Fibroblast of pulmonary artery (primary cell): ENCODE measurements around the gene TRAFD1.

Source experiments
- DNase-seq: peaks from one replicate; pipeline ENCODE4 v3.0.0-alpha.2; 2010; ENCODE audit warnings: low read depth
- H3K4me3 ChIP-seq: replicated peaks from 2 replicates; pipeline ENCODE4 v1.5.1; 2011; ENCODE audit warnings: low read depth, mild to moderate bottlenecking, control low read depth, low read length, moderate library complexity
- TF ChIP-seq, protein P1 (sequence below): IDR thresholded peaks from 2 replicates; pipeline ENCODE4 v1.5.1; 2011; ENCODE audit warnings: mild to moderate bottlenecking, control low read depth, low read length, inconsistent platforms; ENCODE audit errors: missing control alignments

Gene TRAFD1

DNA sequence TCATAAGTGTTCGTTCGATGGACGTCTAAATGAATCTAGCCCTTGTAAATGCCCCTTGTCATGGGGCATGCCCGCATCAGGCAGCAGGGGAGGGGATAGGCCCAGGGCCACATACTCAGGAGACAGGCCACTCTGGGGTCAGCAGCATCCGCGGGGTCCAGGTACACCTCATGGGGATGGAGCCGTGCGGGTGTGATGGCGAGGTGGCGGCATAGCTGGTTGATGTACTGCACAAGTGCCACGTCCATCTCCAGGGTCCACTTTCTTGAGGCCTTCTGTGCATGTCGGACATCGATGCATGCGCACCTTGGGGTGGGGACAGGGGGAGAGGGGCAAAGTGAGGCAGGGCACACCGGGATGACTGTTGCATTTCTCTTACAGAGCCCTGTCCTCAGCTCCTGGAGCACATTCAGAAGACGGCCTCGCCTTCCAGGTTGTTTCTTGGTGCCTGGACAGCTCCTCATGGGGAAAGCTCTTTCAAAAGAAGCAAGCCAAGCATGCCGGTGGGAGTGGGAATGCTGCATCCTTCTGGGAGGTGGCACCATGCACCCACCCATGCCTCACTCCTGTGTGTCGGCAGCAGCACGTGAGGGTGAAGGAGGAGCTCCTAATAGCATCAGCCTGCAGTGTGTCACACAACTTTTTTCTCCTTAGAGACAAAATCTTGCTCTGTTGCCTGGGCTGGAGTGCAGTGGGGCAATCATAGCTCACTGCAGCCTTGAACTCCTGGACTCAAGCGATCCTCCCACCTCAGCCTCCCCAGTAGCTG lies 47.4 kb downstream of the TRAFD1 start:
- DNase-seq: no peak
- TF ChIP-seq, protein P1, sequence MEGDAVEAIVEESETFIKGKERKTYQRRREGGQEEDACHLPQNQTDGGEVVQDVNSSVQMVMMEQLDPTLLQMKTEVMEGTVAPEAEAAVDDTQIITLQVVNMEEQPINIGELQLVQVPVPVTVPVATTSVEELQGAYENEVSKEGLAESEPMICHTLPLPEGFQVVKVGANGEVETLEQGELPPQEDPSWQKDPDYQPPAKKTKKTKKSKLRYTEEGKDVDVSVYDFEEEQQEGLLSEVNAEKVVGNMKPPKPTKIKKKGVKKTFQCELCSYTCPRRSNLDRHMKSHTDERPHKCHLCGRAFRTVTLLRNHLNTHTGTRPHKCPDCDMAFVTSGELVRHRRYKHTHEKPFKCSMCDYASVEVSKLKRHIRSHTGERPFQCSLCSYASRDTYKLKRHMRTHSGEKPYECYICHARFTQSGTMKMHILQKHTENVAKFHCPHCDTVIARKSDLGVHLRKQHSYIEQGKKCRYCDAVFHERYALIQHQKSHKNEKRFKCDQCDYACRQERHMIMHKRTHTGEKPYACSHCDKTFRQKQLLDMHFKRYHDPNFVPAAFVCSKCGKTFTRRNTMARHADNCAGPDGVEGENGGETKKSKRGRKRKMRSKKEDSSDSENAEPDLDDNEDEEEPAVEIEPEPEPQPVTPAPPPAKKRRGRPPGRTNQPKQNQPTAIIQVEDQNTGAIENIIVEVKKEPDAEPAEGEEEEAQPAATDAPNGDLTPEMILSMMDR: no peak
- no peak overlapping the region for H3K4me3 ChIP-seq

DNA sequence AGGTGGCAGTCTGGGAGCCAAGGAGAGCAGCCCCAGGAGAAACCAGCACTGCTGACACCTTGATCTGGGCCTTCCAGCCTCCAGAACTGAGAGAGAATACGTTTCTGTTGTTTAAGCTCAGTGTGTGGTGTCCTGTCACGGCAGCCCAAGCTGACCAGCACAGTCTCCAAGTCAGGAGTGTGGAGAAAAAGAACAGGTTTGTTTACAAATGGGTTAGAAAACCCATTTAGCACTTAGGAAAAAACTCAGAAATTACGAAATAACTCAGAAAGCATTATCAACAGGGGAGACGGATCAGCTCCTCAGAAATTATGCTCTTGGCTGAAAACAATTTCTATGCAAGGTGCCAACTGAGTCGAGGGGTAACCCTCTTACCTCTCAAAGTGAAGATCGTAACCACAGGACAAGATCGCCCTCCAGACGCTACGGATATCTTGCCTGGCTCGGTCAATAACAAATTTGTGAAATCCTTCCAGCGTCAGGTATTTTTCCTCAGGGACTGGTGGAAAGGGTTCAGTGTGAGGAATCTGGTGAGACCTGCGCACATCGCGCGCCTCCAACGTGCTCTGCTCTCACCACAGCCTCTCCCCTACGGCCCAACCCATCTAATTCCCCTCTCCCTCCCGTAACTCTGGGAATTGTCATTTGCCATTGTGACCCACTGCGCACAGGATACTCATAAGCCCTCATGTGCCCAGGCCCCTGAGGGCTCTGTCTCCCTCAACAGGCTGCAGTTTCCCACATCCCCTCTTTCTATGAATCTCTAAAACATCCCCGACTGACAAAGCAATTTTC lies 50.2 kb downstream of the TRAFD1 start:
- no peak for DNase-seq
- H3K4me3 ChIP-seq: no peak overlapping the region
- TF ChIP-seq, protein P1: no peak

DNA sequence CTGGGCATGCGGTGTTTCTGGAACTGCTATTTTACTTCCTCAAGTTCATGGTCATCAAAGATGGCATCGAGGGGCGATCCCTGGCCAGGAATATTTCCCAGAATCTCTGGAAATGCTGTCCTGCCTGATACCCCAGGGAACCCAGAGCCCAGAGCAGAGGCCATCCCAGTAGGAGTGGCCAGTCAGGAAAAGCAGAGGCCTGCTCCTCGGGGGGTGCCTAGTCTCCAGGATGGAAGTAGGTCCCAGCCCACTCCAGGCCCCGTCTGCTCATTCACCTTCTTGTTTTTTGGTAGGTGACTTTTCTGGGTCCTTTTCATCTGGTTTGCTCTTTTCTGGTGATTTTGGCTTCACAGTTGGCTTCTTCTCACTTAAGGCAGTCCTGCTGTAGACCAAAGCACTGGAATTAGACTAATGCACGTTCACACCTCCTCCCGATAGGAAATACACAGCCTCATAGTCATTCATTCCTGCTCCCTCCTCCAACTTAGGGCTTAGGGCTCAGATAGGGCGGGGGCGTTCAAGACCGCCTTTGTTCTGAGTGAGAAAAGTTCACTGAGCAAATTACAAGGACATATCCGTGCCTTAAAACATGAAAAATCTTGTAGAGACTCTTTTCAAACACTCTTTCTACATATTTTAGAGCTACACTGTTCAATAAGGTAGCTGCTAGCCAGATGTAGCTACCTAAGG lies 51.1 kb downstream of the TRAFD1 start:
- TF ChIP-seq, protein P1: no peak
- no peak for DNase-seq
- H3K4me3 ChIP-seq: no peak overlapping the region

DNA sequence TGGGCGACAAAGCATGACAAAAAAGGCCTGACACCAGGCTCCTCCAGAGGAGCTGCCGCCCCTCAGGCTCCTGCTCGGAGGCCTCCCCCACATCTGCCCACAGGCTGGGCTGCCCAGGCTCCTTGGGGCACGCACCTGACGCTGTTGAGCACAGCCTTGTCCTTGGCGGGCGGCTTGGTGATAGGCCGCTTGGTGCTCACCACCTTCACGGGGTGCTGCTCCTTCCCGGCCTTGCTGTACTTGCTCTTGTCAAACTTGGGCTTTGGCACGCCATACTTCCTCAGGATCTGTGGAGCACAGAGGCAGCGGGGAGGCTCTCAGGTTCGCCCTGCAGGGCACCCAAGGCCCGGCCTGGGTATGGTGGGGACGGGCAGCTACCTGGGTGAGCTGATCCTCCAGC lies 53.4 kb downstream of the TRAFD1 start:
- TF ChIP-seq, protein P1: no peak
- H3K4me3 ChIP-seq: no peak overlapping the region
- DNase-seq: no peak

DNA sequence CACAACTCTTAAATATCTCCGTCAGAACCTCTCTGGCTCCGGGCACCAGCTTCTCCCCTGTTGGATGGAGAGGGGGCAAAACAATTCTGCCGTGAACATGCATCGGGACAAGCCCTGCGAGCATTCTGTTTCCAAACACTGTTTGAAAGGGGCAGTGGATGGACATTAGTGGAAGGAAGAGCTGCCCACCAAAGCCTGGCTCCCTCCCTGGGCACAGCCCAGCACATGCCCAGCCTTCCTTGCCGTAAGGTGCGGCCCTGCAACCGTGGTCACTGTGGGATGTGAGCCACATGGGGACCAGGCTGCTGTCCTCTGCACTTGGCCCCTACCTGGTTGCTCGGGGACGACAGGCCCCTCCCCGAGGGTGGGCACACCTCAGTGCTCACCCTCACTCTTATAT lies 54.0 kb downstream of the TRAFD1 start:
- TF ChIP-seq, protein P1: no peak
- DNase-seq: no peak
- H3K4me3 ChIP-seq: no peak overlapping the region

DNA sequence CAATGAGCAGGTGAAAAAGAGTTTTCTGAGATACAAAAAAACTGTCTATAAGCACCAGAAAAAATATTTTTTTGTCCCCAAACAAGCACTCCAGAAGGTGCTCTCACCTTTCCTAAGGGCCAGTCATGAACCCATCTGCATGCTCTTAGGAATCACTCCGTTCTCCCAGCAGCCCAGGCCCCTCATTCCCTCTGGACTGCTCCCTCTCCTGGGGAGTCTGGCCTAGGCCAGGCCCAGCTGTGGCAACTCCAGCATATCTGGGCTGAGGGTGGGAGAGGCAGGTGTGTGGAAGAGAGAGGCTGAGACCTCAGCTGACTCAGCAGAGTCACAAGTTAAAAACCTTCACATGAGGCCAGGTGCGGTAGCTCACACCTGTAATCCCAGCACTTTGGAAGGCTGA lies 54.6 kb downstream of the TRAFD1 start:
- TF ChIP-seq, protein P1: no peak
- DNase-seq: no peak
- no peak overlapping the region for H3K4me3 ChIP-seq
